CD4-positive, CD25-positive, alpha-beta regulatory T cell (primary cell): ENCODE measurements around the gene PGGHG. TPM values are rescaled to one million over a fixed set of nuclear protein-coding genes. Genes with fewer than 3 reads are reported as not detected.
"Not testable (repeated sequence)": the region's sequence is repeated elsewhere in the genome, so short reads cannot be mapped to it uniquely, and the experiment has no call there.

Source experiments
- ATAC-seq, 2 donors: fragments of 150-1000 bp; cut with Tn5 transposase; one replicate each; pipeline ENCODE4 v1.10.0; 2021; ENCODE audit warnings: low read depth in 2 of 2, moderate number of reproducible peaks in 2 of 2, moderate library complexity in 1 of 2
- DNase-seq, 3 donors: peaks; one replicate each; pipeline versions ENCODE4 v3.0.0 to v3.0.0-alpha.2; 2012 to 2022; ENCODE audit warnings: mixed read lengths in 1 of 3
- H3K27ac ChIP-seq: one replicate; pipeline ENCODE4 v1.7.0; 2013; ENCODE audit warnings: mild to moderate bottlenecking, low read length; ENCODE audit not compliant: insufficient read depth, poor library complexity, severe bottlenecking
- H3K27me3 ChIP-seq: one replicate; pipeline ENCODE4 v1.7.0; 2013; ENCODE audit warnings: low read length; ENCODE audit not compliant: control insufficient read depth, insufficient read depth
- H3K36me3 ChIP-seq: one replicate; pipeline ENCODE4 v1.7.0; 2013; ENCODE audit warnings: mild to moderate bottlenecking, low read length, moderate library complexity; ENCODE audit not compliant: control insufficient read depth, insufficient read depth
- H3K4me1 ChIP-seq: 2 replicates; pipeline ENCODE4 v1.7.0; 2013; ENCODE audit warnings: mild to moderate bottlenecking, low read length; ENCODE audit not compliant: insufficient read depth, control insufficient read depth, poor library complexity, severe bottlenecking
- H3K4me3 ChIP-seq: one replicate; pipeline ENCODE4 v1.7.0; 2013; ENCODE audit warnings: low read depth, mild to moderate bottlenecking, low read length, moderate library complexity
- H3K9me3 ChIP-seq, 2 experiments: 1 replicate in 1 of 2; 2 replicates in 1 of 2; pipeline ENCODE4 v1.7.0; 2013; ENCODE audit warnings: low read length in 2 of 2, mild to moderate bottlenecking in 1 of 2, moderate library complexity in 1 of 2; ENCODE audit not compliant: control insufficient read depth in 2 of 2
- H3K27ac Mint-ChIP-seq, 3 donors: one replicate each; pipeline ENCODE4 v1.8.0; 2020 to 2022; ENCODE audit warnings: mild to moderate bottlenecking in 3 of 3, mixed read lengths in 3 of 3, moderate library complexity in 2 of 3
- H3K27me3 Mint-ChIP-seq: one replicate; pipeline ENCODE4 v1.8.0; 2022; ENCODE audit warnings: mild to moderate bottlenecking, mixed read lengths
- H3K36me3 Mint-ChIP-seq: one replicate; pipeline ENCODE4 v1.8.0; 2020; ENCODE audit warnings: mixed read lengths
- H3K4me1 Mint-ChIP-seq, 4 donors: one replicate each; pipeline ENCODE4 v1.8.0; 2020 to 2022; ENCODE audit warnings: mixed read lengths in 4 of 4, mild to moderate bottlenecking in 1 of 4
- H3K4me3 Mint-ChIP-seq, 4 donors: one replicate each; pipeline ENCODE4 v1.8.0; 2020 to 2022; ENCODE audit warnings: mild to moderate bottlenecking in 4 of 4, mixed read lengths in 4 of 4, moderate library complexity in 3 of 4
- H3K9me3 Mint-ChIP-seq, 7 donors: one replicate each; pipeline ENCODE4 v1.8.0; 2020 to 2022; ENCODE audit warnings: mixed read lengths in 7 of 7, mild to moderate bottlenecking in 3 of 7, moderate library complexity in 2 of 7
- polyA plus RNA-seq, 4 donors: library from polyadenylated mRNA; unstranded; fragments of 300-500 nt; fragmentation: Illumina TruSeq; gene quantifications; one replicate each; pipeline ENCODE4 v1.2.3, GENCODE V29; 2021
- total RNA-seq: library from RNA; stranded (reverse); gene quantifications from one replicate; pipeline ENCODE4 v1.2.3, GENCODE V29; 2022

Gene PGGHG
- total and polyA plus RNA-seq, 5 donors from 2014 or later: 1.5 to 188 (median 2.9) TPM

DNA sequence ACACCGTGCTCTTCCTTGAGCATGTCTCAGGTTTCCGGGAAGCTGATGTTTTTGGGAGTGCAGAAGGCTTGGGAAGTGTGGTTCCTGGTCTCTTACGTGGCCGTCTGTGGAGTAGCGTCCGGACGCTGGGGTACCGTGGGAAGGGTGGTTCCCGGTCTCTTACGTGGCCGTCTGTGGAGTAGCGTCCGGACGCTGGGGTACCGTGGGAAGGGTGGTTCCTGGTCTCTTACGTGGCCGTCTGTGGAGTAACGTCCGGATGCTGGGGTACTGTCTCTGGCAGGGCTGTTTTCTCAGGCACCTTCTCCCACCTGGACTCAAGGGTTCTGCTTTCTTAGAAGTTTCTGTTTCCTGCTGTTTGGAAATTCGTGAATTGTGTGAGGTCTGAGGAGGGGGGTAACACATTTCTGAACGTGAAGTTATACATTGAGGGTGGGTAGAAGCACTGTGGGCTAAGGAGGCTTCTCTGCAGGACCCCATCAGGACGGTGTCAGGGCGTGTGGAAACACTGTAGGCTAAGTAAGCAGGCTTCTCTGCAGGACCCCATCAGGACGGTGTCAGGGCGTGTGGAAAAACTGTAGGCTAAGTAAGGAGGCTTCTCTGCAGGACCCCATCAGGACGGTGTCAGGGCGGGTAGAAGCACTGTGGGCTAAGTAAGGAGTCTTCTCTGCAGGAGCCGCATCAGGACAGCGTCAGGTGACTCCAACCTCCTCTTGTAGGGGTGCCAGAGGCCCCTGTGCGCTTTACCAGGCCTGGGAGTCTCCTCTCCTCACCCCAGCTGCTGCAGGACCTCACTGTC, 37.1 kb downstream of the PGGHG start:
- Mint-ChIP-seq H3K27ac (peak overlapping the region; percentile 86 to 94 (median 92)), H3K27me3 (no peaks in the 10 kb centered on the region), H3K4me3 (peak overlapping the region in 3 of 4 donors; percentile 32 to 48 (median 46)), H3K36me3 (no peaks in the 10 kb centered on the region), H3K9me3 (peaks cover 0 to 1% (median 0%) of the 10 kb centered on the region in 7 donors), H3K4me1 (peaks cover 8 to 64% (median 28%) of the 10 kb centered on the region in 4 donors)
- no peak overlapping the region for H3K4me3 ChIP-seq
- H3K4me1 ChIP-seq: peaks cover 38% of the 10 kb centered on the region
- H3K27ac ChIP-seq: peak overlapping the region; percentile 79
- no peaks in the 10 kb centered on the region for H3K27me3 ChIP-seq
- ATAC-seq: no peak
- DNase-seq: no peak
- H3K9me3 ChIP-seq: no peaks in the 10 kb centered on the region
- H3K36me3 ChIP-seq: no peaks in the 10 kb centered on the region

DNA sequence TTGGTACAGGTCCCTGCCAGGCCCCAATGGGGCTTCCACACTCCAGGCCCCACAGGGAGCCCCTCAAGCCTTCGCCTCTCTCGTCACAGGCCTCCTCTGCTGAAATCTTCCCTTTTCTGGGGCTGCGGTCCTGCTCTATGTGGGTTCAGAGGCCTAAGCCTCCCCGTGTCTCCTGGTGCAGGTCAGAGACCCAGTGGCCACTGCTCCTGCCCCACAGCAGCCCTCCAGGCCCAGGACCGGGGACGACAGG, 37.6 kb downstream of the PGGHG start:
- peaks cover 42% of the 10 kb centered on the region for H3K4me1 ChIP-seq
- H3K9me3 ChIP-seq: no peaks in the 10 kb centered on the region
- no peaks in the 10 kb centered on the region for H3K27me3 ChIP-seq
- Mint-ChIP-seq H3K4me3 (peak overlapping the region; percentile 32 to 48 (median 42)), H3K27ac (peak overlapping the region; percentile 86 to 94 (median 92)), H3K4me1 (peaks cover 8 to 69% (median 31%) of the 10 kb centered on the region in 4 donors), H3K9me3 (peaks cover 0 to 1% (median 0%) of the 10 kb centered on the region in 7 donors), H3K27me3 (no peaks in the 10 kb centered on the region), H3K36me3 (no peaks in the 10 kb centered on the region)
- H3K27ac ChIP-seq: peak overlapping the region; percentile 79
- H3K4me3 ChIP-seq: peak overlapping the region; percentile 7
- no peak for DNase-seq
- H3K36me3 ChIP-seq: no peaks in the 10 kb centered on the region
- ATAC-seq: no peak

DNA sequence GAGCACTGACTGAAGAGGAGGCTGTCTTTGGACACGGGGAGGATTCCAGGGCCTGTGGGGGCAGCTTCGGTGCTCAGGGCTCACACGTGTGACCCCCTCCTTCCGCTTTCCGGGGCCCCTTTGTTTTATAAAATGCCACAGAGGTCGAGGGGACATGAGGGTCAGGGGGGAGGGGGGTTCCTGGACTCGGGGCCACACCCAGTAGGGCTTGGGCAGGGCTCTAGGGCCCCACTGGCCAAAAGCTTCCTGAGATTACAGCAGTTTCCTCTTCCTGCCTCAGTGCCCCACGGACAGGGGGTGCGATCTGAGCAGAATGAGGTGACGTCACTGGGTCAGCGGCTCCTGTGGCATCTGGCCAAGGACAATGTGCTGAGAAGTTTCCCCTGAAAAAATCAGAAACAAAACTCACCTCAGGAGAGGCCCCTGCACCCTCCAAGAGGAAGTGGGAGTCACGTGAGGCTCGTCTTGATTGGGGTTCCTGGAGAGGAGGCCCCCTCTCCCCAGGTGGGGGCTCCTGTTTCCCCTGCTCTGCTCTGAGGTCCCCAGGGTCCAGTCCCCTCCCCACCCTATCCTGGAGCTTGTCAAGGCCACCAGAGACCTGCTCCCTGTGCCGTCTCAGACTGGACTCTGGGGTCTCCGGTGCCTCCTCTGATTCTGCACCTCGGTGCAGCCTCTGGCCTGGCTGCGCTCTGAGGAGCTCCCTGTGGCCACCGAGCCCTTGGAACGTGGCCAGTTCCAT, 38.1 kb downstream of the PGGHG start:
- Histone ChIP-seq H3K4me1 (peaks cover 42% of the 10 kb centered on the region), H3K4me3 (peak overlapping the region; percentile 7)

DNA sequence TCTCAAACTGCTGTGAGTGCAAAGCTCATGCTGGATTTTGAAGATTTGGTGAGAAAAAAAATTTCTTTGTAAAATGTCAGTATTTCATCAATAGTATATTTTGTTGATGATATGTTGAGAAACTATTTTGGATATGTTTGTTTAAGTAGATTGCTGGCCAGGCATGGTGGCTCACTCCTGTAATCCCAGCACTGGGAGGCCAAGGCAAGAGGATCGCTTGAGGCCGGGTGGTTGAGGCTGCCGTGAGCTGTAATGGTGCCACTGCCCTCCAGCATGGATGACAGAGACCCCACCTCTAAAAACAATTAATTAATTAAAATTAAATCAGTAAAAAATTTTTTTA, 38.6 kb downstream of the PGGHG start:
- no peaks in the 10 kb centered on the region for H3K27me3 Mint-ChIP-seq
- peaks cover 0 to 1% (median 0%) of the 10 kb centered on the region in 7 donors for H3K9me3 Mint-ChIP-seq
- H3K27ac Mint-ChIP-seq: peak overlapping the region; percentile 86 to 94 (median 92)
- DNase-seq (no peak), ATAC-seq (no peak)
- no peaks in the 10 kb centered on the region for H3K36me3 ChIP-seq
- H3K27ac ChIP-seq: peak overlapping the region; percentile 79
- H3K4me1 ChIP-seq: peaks cover 42% of the 10 kb centered on the region
- no peaks in the 10 kb centered on the region for H3K9me3 ChIP-seq
- no peaks in the 10 kb centered on the region for H3K27me3 ChIP-seq
- no peaks in the 10 kb centered on the region for H3K36me3 Mint-ChIP-seq
- no peak overlapping the region for H3K4me3 ChIP-seq
- peaks cover 8 to 77% (median 33%) of the 10 kb centered on the region in 4 donors for H3K4me1 Mint-ChIP-seq
- H3K4me3 Mint-ChIP-seq: peak overlapping the region; percentile 56 to 74 (median 66)

More for the DNA sequence above, 38.1 kb downstream of the PGGHG start:
- peaks cover 8 to 74% (median 31%) of the 10 kb centered on the region in 4 donors for H3K4me1 Mint-ChIP-seq
- Histone ChIP-seq H3K9me3 (no peaks in the 10 kb centered on the region), H3K27me3 (no peaks in the 10 kb centered on the region), H3K36me3 (no peaks in the 10 kb centered on the region), H3K27ac (peak overlapping the region; percentile 79)
- H3K36me3 Mint-ChIP-seq: no peaks in the 10 kb centered on the region
- DNase-seq: peak; percentile 33 to 74 (median 62)
- H3K4me3 Mint-ChIP-seq: peak overlapping the region; percentile 56 to 74 (median 66)
- peak overlapping the region; percentile 86 to 94 (median 92) for H3K27ac Mint-ChIP-seq
- H3K27me3 Mint-ChIP-seq: no peaks in the 10 kb centered on the region
- ATAC-seq: peak; percentile 48 to 53
- H3K9me3 Mint-ChIP-seq: peaks cover 0 to 1% (median 0%) of the 10 kb centered on the region in 7 donors

DNA sequence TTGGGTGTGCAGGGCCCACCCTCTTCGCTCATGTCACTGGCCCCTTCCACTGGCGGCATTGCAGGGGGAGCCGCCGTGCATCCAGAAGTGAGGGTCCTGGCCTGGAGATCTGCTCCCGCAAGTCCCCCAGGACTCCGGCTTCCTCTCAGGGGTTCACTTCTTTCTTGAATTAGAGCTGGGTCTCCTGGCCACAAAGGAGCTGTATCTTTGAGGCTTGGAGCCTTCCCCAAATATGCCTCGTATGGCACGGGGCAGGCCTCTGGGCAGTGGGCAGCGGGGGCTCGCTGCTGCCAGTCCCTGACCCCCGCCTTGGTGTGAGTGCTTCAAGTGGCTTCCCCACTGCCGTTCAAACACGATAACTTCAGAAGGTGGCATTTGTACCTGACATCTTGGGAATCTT, 39.1 kb downstream of the PGGHG start:
- Histone ChIP-seq H3K4me3 (no peak overlapping the region), H3K27me3 (no peaks in the 10 kb centered on the region), H3K27ac (no peak overlapping the region), H3K9me3 (no peaks in the 10 kb centered on the region), H3K36me3 (no peaks in the 10 kb centered on the region), H3K4me1 (peaks cover 42% of the 10 kb centered on the region)
- Mint-ChIP-seq H3K4me3 (peak overlapping the region in 1 of 4 donors; percentile 68), H3K27me3 (no peaks in the 10 kb centered on the region), H3K4me1 (peaks cover 8 to 77% (median 35%) of the 10 kb centered on the region in 4 donors), H3K9me3 (peaks cover 0 to 1% (median 0%) of the 10 kb centered on the region in 7 donors), H3K36me3 (no peaks in the 10 kb centered on the region), H3K27ac (peak overlapping the region in 1 of 3 donors; percentile 86)
- ATAC-seq (no peak), DNase-seq (no peak)

DNA sequence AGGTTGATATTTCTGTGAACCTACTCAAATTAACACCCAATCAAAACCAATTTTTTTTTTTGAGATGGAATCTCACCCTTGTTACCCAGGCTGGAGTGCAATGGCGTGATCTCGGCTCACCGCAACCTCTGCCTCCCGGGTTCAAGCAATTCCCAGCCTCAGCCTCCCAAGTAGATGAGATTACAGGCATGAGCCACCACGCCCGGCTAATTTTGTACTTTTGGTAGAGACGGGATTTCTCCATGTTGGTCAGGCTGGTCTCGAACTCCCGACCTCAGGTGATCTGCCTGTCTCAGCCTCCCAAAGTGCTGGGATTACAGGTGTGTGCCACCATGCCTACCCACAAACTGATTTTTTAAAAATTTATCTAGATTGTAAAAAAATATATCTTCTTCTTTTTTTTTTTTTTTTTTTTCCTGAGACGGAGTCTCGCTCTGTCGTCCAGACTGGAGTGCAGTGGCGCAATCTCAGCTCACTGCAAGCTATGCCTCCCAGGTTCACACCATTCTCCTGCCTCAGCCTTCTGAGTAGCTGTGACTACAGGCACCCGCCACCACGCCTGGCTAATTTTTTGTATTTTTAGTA, 39.7 kb downstream of the PGGHG start:
- Mint-ChIP-seq H3K4me1 (peaks cover 8 to 75% (median 36%) of the 10 kb centered on the region in 4 donors), H3K4me3 (peak overlapping the region in 1 of 4 donors; percentile 13), H3K27ac (peak overlapping the region; percentile 38 to 86 (median 77))
- H3K4me1 ChIP-seq: peaks cover 42% of the 10 kb centered on the region
- H3K27me3 Mint-ChIP-seq, H3K9me3 Mint-ChIP-seq, H3K4me3 ChIP-seq, H3K27ac ChIP-seq, H3K36me3 ChIP-seq, H3K36me3 Mint-ChIP-seq, ATAC-seq, H3K27me3 ChIP-seq, DNase-seq, H3K9me3 ChIP-seq: not testable (repeated sequence)

DNA sequence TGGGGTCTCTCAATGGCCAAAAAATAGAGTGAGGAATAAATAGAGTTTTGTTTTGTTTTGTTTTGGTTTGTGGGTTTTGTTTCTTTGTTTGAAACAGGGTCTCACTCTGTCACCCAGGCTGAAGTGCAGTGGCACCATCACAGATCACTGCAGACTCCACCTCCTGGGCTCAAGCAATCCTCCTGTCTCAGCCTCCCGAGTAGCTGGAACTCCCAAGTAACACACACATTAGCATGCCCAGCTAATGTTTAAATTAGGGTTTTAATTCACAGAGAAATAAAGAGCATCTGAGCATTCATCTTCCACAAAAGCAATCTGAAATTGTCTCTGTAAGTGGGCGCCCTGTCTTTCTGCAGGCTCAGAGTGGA, 40.9 kb downstream of the PGGHG start:
- Histone ChIP-seq H3K4me1 (peaks cover 42% of the 10 kb centered on the region), H3K36me3 (no peaks in the 10 kb centered on the region), H3K9me3 (no peaks in the 10 kb centered on the region), H3K4me3 (no peak overlapping the region), H3K27ac (no peak overlapping the region), H3K27me3 (no peaks in the 10 kb centered on the region)
- no peak for DNase-seq
- Mint-ChIP-seq H3K36me3 (no peaks in the 10 kb centered on the region), H3K9me3 (peaks cover 0 to under 1% (median 0%) of the 10 kb centered on the region in 7 donors), H3K4me1 (peaks cover 8 to 66% (median 31%) of the 10 kb centered on the region in 4 donors), H3K4me3 (peak overlapping the region in 1 of 4 donors; percentile 13), H3K27me3 (peaks cover 5% of the 10 kb centered on the region), H3K27ac (peak overlapping the region; percentile 77 to 86 (median 85))
- no peak for ATAC-seq
